Liver (tissue), 3 donors: Measurements from ENCODE around the gene FSIP1.

ENCODE experiments used
- EGR1 ChIP-seq, 2 donors: IDR thresholded peaks; 2 replicates each; pipeline ENCODE4 v1.6.1; 2016 to 2018; ENCODE audit warnings: antibody characterized with exemption in 2 of 2, low read depth in 2 of 2
- JUND ChIP-seq, 2 donors: IDR thresholded peaks; 2 replicates each; pipeline ENCODE4 v1.6.1; 2016; ENCODE audit warnings: antibody characterized with exemption in 2 of 2
- NR2F2 ChIP-seq: IDR thresholded peaks from 2 replicates; pipeline ENCODE4 v1.6.1; 2016; ENCODE audit warnings: antibody characterized with exemption
- RAD21 ChIP-seq, 2 donors: IDR thresholded peaks; 2 replicates each; pipeline ENCODE4 v1.6.1; 2016; ENCODE audit warnings: antibody characterized with exemption in 2 of 2, mild to moderate bottlenecking in 2 of 2
- RXRA ChIP-seq, 2 donors: IDR thresholded peaks; 2 replicates each; pipeline ENCODE4 v1.6.1; 2017 to 2018; ENCODE audit warnings: antibody characterized with exemption in 2 of 2, mild to moderate bottlenecking in 1 of 2
- SP1 ChIP-seq: IDR thresholded peaks from 2 replicates; pipeline ENCODE4 v1.6.1; 2018; ENCODE audit warnings: antibody characterized with exemption, mild to moderate bottlenecking
- TAF1 ChIP-seq: conservative IDR thresholded peaks from 2 replicates; pipeline ENCODE4 v1.6.1; 2016; ENCODE audit warnings: antibody characterized with exemption, mild to moderate bottlenecking
- YY1 ChIP-seq: IDR thresholded peaks from 2 replicates; pipeline ENCODE4 v1.6.1; 2016; ENCODE audit warnings: antibody characterized with exemption, mild to moderate bottlenecking
- TF ChIP-seq, protein P1 (sequence below): fragments of 150-350 bp; IDR thresholded peaks from 2 replicates; pipeline ENCODE4 v1.5.1; 2017; ENCODE audit warnings: improper control_type of control experiment, low read depth, low read length; ENCODE audit not compliant: missing input control
- TF ChIP-seq, protein P2 (sequence below): IDR thresholded peaks from 2 replicates; pipeline ENCODE4 v1.6.1; 2016; ENCODE audit warnings: antibody characterized with exemption
- TF ChIP-seq, protein P3 (sequence below): IDR thresholded peaks from 2 replicates; pipeline ENCODE4 v1.6.1; 2016; ENCODE audit warnings: antibody characterized with exemption
- TF ChIP-seq, protein P4 (sequence below): IDR thresholded peaks from 2 replicates; pipeline ENCODE4 v1.6.1; 2016; ENCODE audit warnings: antibody characterized with exemption
- TF ChIP-seq, protein P5 (sequence below): IDR thresholded peaks from 2 replicates; pipeline ENCODE4 v1.6.1; 2016; ENCODE audit warnings: antibody characterized with exemption, mild to moderate bottlenecking
- donor health status: healthy.
- donor health status: healthy.

DNA sequence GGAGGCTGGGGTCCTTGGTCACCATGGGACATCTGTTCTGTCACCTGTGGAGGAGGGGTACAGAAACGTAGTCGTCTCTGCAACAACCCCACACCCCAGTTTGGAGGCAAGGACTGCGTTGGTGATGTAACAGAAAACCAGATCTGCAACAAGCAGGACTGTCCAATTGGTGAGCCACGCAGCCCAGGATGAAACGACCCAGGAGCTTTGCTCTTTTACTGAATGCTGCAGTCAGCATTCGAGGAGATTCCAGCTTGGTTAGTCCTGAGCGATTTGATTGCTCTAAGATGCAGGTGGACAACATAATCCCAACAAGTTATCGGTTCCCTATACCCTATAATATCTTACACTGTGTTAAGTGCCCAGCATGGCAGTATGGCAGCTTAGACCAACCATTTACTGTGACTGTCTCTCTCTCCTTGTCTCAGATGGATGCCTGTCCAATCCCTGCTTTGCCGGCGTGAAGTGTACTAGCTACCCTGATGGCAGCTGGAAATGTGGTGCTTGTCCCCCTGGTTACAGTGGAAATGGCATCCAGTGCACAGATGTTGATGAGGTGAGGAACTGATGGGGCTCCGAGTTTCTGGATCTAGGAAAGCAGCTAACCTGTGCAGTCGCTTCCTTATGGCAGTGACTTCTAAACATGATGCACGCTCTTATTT is 194.0 kb downstream of the FSIP1 start:
- TF ChIP-seq, protein P1, sequence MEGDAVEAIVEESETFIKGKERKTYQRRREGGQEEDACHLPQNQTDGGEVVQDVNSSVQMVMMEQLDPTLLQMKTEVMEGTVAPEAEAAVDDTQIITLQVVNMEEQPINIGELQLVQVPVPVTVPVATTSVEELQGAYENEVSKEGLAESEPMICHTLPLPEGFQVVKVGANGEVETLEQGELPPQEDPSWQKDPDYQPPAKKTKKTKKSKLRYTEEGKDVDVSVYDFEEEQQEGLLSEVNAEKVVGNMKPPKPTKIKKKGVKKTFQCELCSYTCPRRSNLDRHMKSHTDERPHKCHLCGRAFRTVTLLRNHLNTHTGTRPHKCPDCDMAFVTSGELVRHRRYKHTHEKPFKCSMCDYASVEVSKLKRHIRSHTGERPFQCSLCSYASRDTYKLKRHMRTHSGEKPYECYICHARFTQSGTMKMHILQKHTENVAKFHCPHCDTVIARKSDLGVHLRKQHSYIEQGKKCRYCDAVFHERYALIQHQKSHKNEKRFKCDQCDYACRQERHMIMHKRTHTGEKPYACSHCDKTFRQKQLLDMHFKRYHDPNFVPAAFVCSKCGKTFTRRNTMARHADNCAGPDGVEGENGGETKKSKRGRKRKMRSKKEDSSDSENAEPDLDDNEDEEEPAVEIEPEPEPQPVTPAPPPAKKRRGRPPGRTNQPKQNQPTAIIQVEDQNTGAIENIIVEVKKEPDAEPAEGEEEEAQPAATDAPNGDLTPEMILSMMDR, result no peak
- TF ChIP-seq, protein P2, sequence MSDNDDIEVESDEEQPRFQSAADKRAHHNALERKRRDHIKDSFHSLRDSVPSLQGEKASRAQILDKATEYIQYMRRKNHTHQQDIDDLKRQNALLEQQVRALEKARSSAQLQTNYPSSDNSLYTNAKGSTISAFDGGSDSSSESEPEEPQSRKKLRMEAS, result no peak
- TF ChIP-seq YY1 (no peak), RAD21 (IDR thresholded peaks at IDR 0.05) (no peak), EGR1 (IDR thresholded peaks at IDR 0.05; ENCODE audit: low read depth in 2 of 2) (no peak), RXRA (IDR thresholded peaks at IDR 0.05) (no peak), SP1 (no peak), TAF1 (no peak), NR2F2 (no peak), JUND (IDR thresholded peaks at IDR 0.05) (no peak)
- TF ChIP-seq, protein P3, sequence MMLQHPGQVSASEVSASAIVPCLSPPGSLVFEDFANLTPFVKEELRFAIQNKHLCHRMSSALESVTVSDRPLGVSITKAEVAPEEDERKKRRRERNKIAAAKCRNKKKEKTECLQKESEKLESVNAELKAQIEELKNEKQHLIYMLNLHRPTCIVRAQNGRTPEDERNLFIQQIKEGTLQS, result no peak
- TF ChIP-seq, protein P4, sequence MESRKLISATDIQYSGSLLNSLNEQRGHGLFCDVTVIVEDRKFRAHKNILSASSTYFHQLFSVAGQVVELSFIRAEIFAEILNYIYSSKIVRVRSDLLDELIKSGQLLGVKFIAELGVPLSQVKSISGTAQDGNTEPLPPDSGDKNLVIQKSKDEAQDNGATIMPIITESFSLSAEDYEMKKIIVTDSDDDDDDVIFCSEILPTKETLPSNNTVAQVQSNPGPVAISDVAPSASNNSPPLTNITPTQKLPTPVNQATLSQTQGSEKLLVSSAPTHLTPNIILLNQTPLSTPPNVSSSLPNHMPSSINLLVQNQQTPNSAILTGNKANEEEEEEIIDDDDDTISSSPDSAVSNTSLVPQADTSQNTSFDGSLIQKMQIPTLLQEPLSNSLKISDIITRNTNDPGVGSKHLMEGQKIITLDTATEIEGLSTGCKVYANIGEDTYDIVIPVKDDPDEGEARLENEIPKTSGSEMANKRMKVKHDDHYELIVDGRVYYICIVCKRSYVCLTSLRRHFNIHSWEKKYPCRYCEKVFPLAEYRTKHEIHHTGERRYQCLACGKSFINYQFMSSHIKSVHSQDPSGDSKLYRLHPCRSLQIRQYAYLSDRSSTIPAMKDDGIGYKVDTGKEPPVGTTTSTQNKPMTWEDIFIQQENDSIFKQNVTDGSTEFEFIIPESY, result no peak
- TF ChIP-seq, protein P5, sequence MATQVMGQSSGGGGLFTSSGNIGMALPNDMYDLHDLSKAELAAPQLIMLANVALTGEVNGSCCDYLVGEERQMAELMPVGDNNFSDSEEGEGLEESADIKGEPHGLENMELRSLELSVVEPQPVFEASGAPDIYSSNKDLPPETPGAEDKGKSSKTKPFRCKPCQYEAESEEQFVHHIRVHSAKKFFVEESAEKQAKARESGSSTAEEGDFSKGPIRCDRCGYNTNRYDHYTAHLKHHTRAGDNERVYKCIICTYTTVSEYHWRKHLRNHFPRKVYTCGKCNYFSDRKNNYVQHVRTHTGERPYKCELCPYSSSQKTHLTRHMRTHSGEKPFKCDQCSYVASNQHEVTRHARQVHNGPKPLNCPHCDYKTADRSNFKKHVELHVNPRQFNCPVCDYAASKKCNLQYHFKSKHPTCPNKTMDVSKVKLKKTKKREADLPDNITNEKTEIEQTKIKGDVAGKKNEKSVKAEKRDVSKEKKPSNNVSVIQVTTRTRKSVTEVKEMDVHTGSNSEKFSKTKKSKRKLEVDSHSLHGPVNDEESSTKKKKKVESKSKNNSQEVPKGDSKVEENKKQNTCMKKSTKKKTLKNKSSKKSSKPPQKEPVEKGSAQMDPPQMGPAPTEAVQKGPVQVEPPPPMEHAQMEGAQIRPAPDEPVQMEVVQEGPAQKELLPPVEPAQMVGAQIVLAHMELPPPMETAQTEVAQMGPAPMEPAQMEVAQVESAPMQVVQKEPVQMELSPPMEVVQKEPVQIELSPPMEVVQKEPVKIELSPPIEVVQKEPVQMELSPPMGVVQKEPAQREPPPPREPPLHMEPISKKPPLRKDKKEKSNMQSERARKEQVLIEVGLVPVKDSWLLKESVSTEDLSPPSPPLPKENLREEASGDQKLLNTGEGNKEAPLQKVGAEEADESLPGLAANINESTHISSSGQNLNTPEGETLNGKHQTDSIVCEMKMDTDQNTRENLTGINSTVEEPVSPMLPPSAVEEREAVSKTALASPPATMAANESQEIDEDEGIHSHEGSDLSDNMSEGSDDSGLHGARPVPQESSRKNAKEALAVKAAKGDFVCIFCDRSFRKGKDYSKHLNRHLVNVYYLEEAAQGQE, result no peak
